ENCODE measurements around the gene OSBP2.
A peak's percentile ranks its signal among the peaks of the same experiment; 100 is the strongest.
"Not testable (repeated sequence)": the region's sequence is repeated elsewhere in the genome, so short reads cannot be mapped to it uniquely, and the experiment has no call there.

OSBP2 gene

GRCh38 chr22:30667494-30668385 is 26.9 kb upstream of the OSBP2 start, which contains the start of gene DUSP18:
TSS of gene DUSP18 (minus strand) at chr22:30667875. CDS start at chr22:30664003, 3,872 bp downstream.
- Mint-ChIP-seq H3K9me3 (no peaks in the 10 kb centered on the region), H3K27me3 (peaks cover 23% of the 10 kb centered on the region), H3K4me3 (peak within 1 kb of the TSS; percentile 97), H3K36me3 (peaks cover 14% of the 10 kb centered on the region), H3K4me1 (peaks cover 16% of the 10 kb centered on the region), H3K27ac (peak within 1 kb of the TSS; percentile 84)
- CTCF ChIA-PET = interaction anchor here (1.3 to 3.0 kb wide), 3 partner anchors 17 to 87 kb away, joined by 4 to 19 read pairs (median 12); partner anchors contain the start of gene SLC35E4
- peak; percentile 95 for DNase-seq

- Mint-ChIP-seq H3K4me3 (peak overlapping the region; percentile 97), H3K9me3 (no peaks in the 10 kb centered on the region), H3K27me3 (peaks cover 23% of the 10 kb centered on the region), H3K4me1 (peaks cover 16% of the 10 kb centered on the region), H3K36me3 (peaks cover 8% of the 10 kb centered on the region), H3K27ac (no peak overlapping the region)
- CTCF ChIA-PET = interaction anchor here (2.3 to 3.0 kb wide), 2 partner anchors 34 to 87 kb away, joined by 12 to 19 read pairs; partner anchors contain the start of gene SLC35E4
- no peak for DNase-seq
Observed at GRCh38 chr22:30668386-30668710, 26.3 kb upstream of the OSBP2 start.

GRCh38 chr22:30671071-30671470 is 23.6 kb upstream of the OSBP2 start:
- Mint-ChIP-seq H3K27ac (no peak overlapping the region), H3K4me1 (peaks cover 15% of the 10 kb centered on the region), H3K9me3 (no peaks in the 10 kb centered on the region), H3K36me3 (peaks cover 1% of the 10 kb centered on the region), H3K27me3 (peaks cover 29% of the 10 kb centered on the region), H3K4me3 (no peak overlapping the region)
- DNase-seq = no peak
- CTCF ChIA-PET = interaction anchor here (1.2 kb wide), 1 partner anchor 84 kb away, joined by 3 read pairs; no protein-coding TSS in a partner anchor

GRCh38 chr22:30673136-30673535 is 21.5 kb upstream of the OSBP2 start:
- Mint-ChIP-seq H3K9me3 (no peaks in the 10 kb centered on the region), H3K36me3 (no peaks in the 10 kb centered on the region), H3K4me3 (no peak overlapping the region), H3K27ac (no peak overlapping the region), H3K4me1 (peaks cover 6% of the 10 kb centered on the region), H3K27me3 (peaks cover 31% of the 10 kb centered on the region)
- no peak for DNase-seq
- CTCF ChIA-PET = no interaction called here

- DNase-seq = no peak
- Mint-ChIP-seq H3K36me3 (no peaks in the 10 kb centered on the region), H3K27me3 (peaks cover 27% of the 10 kb centered on the region), H3K4me1 (no peaks in the 10 kb centered on the region), H3K27ac (no peak overlapping the region), H3K4me3 (no peak overlapping the region), H3K9me3 (no peaks in the 10 kb centered on the region)
- CTCF ChIA-PET = no interaction called here
Observed at GRCh38 chr22:30674482-30674881, 20.2 kb upstream of the OSBP2 start.

GRCh38 chr22:30675436-30675835 is 19.2 kb upstream of the OSBP2 start:
- Mint-ChIP-seq H3K9me3 (no peaks in the 10 kb centered on the region), H3K27me3 (peaks cover 29% of the 10 kb centered on the region), H3K4me3 (no peak overlapping the region), H3K36me3 (no peaks in the 10 kb centered on the region), H3K4me1 (no peaks in the 10 kb centered on the region), H3K27ac (no peak overlapping the region)
- CTCF ChIA-PET = no interaction called here
- DNase-seq = no peak

GRCh38 chr22:30676565-30676964 is 18.1 kb upstream of the OSBP2 start:
- DNase-seq, H3K4me3 Mint-ChIP-seq, H3K27ac Mint-ChIP-seq, H3K9me3 Mint-ChIP-seq, H3K4me1 Mint-ChIP-seq, H3K36me3 Mint-ChIP-seq, CTCF ChIA-PET: not testable (repeated sequence)
- peaks cover 26% of the 10 kb centered on the region for H3K27me3 Mint-ChIP-seq

GRCh38 chr22:30679895-30680690 is 14.6 kb upstream of the OSBP2 start:
- CTCF ChIA-PET = not testable (repeated sequence)

GRCh38 chr22:30680991-30681770 is 13.5 kb upstream of the OSBP2 start:
- Mint-ChIP-seq H3K9me3 (no peaks in the 10 kb centered on the region), H3K4me3 (no peak overlapping the region), H3K36me3 (no peaks in the 10 kb centered on the region), H3K4me1 (no peaks in the 10 kb centered on the region), H3K27me3 (peaks cover 41% of the 10 kb centered on the region), H3K27ac (no peak overlapping the region)
- CTCF ChIA-PET = no interaction called here
- DNase-seq = no peak

More at GRCh38 chr22:30679895-30680690, 14.6 kb upstream of the OSBP2 start:
- H3K4me3 Mint-ChIP-seq, H3K27ac Mint-ChIP-seq, H3K36me3 Mint-ChIP-seq, H3K9me3 Mint-ChIP-seq, DNase-seq, H3K4me1 Mint-ChIP-seq: not testable (repeated sequence)
- peaks cover 34% of the 10 kb centered on the region for H3K27me3 Mint-ChIP-seq

GRCh38 chr22:30681831-30682230 is 12.8 kb upstream of the OSBP2 start:
- DNase-seq = no peak
- H3K4me1 Mint-ChIP-seq = no peaks in the 10 kb centered on the region
- H3K36me3 Mint-ChIP-seq = no peaks in the 10 kb centered on the region
- CTCF ChIA-PET = no interaction called here
- no peaks in the 10 kb centered on the region for H3K9me3 Mint-ChIP-seq
- H3K27ac Mint-ChIP-seq = no peak overlapping the region
- peaks cover 35% of the 10 kb centered on the region for H3K27me3 Mint-ChIP-seq
- H3K4me3 Mint-ChIP-seq = no peak overlapping the region

GRCh38 chr22:30685178-30685577 is 9.5 kb upstream of the OSBP2 start:
- H3K27ac Mint-ChIP-seq = no peak overlapping the region
- CTCF ChIA-PET = no interaction called here
- no peaks in the 10 kb centered on the region for H3K36me3 Mint-ChIP-seq
- H3K9me3 Mint-ChIP-seq = no peaks in the 10 kb centered on the region
- no peak overlapping the region for H3K4me3 Mint-ChIP-seq
- H3K4me1 Mint-ChIP-seq = peaks cover 2% of the 10 kb centered on the region
- no peak for DNase-seq
- peaks cover 31% of the 10 kb centered on the region for H3K27me3 Mint-ChIP-seq

- DNase-seq = no peak
- no peaks in the 10 kb centered on the region for H3K9me3 Mint-ChIP-seq
- CTCF ChIA-PET = no interaction called here
- no peaks in the 10 kb centered on the region for H3K36me3 Mint-ChIP-seq
- no peak overlapping the region for H3K4me3 Mint-ChIP-seq
- H3K4me1 Mint-ChIP-seq = peaks cover 2% of the 10 kb centered on the region
- H3K27ac Mint-ChIP-seq = no peak overlapping the region
- peaks cover 26% of the 10 kb centered on the region for H3K27me3 Mint-ChIP-seq
Observed at GRCh38 chr22:30687358-30687757, 7.3 kb upstream of the OSBP2 start.

GRCh38 chr22:30689622-30690021 is 5.1 kb upstream of the OSBP2 start:
- Mint-ChIP-seq H3K36me3 (no peaks in the 10 kb centered on the region), H3K9me3 (no peaks in the 10 kb centered on the region), H3K4me3 (no peak overlapping the region), H3K4me1 (peaks cover 15% of the 10 kb centered on the region), H3K27me3 (peaks cover 34% of the 10 kb centered on the region), H3K27ac (no peak overlapping the region)
- CTCF ChIA-PET = no interaction called here
- no peak for DNase-seq

- Mint-ChIP-seq H3K27ac (no peak overlapping the region), H3K9me3 (no peaks in the 10 kb centered on the region), H3K36me3 (no peaks in the 10 kb centered on the region), H3K4me1 (peaks cover 15% of the 10 kb centered on the region), H3K4me3 (no peak overlapping the region), H3K27me3 (peaks cover 37% of the 10 kb centered on the region)
- no peak for DNase-seq
- CTCF ChIA-PET = interaction anchor here (1.2 to 4.9 kb wide), 2 partner anchors 13 to 64 kb away, joined by 3 to 19 read pairs; no protein-coding TSS in a partner anchor
Observed at GRCh38 chr22:30691204-30691603, 3.5 kb upstream of the OSBP2 start.

Measured in activated naive CD4-positive, alpha-beta T cell treated with anti-CD3 and anti-CD28 coated beads, Interleukin-2, amount 10 ng/mL, durations not matched to agents 7 days and 5 days (primary cell).